ENCODE results near the gene LSP1. TPM values are rescaled to one million over a fixed set of nuclear protein-coding genes. Genes with fewer than 3 reads are reported as not detected.
A peak's percentile ranks its signal among the peaks of the same experiment; 100 is the strongest.

Gene LSP1
- total RNA-seq, 2 experiments from 2014 or later = 228 to 232 TPM

DNA sequence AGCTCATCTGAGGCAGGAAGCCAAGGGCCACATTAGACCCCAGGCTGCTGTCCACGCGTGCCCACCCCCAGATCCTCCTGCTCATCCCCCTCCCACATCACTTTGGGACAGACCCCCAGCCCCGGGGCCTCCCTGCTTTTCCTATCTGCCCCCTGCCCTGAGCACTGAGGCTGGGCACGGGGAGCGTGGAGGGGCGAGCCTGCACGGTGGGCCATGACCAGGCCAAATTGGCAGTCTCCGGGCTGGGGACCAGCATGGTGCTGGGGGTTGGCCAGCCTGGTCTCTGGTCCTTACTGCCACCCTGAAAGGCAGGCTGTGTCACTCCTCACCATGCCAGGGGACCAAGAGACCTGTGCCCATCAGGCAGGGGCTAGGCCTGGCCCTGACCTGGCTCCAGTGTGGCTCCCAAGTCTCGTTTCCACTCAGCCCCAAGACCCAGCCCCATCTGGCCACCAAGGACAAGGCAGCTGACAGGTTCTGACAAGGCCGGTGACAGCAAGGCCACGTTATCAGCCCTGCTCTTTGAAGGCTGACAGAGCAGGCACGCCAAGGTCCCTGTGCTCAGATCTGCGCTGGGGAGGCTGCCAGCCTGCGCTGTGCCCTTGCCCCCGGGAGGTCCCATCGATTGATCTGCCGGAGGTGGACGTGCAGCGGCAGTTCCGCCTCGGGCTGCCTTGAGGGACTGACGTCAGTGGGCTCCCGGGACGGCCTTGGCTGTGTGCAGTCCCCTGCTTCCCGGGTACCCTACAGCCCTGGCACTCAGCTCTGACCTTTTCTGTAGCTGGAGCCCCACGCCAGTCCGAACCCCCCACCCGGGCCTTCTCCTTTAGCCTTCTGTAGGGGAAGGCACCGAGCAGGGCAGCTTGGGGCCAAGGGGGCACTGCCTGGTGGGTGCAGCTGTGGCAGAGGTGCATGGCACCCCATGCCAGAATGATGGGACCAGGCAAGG, 10.5 kb upstream of the LSP1 start:
- TF ChIP-seq, protein P1, sequence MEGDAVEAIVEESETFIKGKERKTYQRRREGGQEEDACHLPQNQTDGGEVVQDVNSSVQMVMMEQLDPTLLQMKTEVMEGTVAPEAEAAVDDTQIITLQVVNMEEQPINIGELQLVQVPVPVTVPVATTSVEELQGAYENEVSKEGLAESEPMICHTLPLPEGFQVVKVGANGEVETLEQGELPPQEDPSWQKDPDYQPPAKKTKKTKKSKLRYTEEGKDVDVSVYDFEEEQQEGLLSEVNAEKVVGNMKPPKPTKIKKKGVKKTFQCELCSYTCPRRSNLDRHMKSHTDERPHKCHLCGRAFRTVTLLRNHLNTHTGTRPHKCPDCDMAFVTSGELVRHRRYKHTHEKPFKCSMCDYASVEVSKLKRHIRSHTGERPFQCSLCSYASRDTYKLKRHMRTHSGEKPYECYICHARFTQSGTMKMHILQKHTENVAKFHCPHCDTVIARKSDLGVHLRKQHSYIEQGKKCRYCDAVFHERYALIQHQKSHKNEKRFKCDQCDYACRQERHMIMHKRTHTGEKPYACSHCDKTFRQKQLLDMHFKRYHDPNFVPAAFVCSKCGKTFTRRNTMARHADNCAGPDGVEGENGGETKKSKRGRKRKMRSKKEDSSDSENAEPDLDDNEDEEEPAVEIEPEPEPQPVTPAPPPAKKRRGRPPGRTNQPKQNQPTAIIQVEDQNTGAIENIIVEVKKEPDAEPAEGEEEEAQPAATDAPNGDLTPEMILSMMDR (IDR thresholded peaks at IDR 0.05) = no peak
- Mint-ChIP-seq H3K9me3 (no peaks in the 10 kb centered on the region), H3K36me3 (ENCODE audit: low read depth) (no peaks in the 10 kb centered on the region), H3K4me1 (ENCODE audit: low read depth) (peaks cover 45% of the 10 kb centered on the region), H3K27me3 (no peaks in the 10 kb centered on the region), H3K27ac (no peak overlapping the region), H3K4me3 (peak overlapping the region; percentile 34)
- intact Hi-C loops (cut with DNase I, micrococcal nuclease) = no loop called here
- no peaks in the 10 kb centered on the region for H3K27me3 ChIP-seq (ENCODE audit: control insufficient read depth in 1 of 2, insufficient read depth in 2 of 2, low read length in 2 of 2)
- no peaks in the 10 kb centered on the region for H3K36me3 ChIP-seq (ENCODE audit: insufficient read depth, low read length)
- peak in 1 of 14 experiments; percentile 32 for DNase-seq
- H3K9me3 ChIP-seq (ENCODE audit: control insufficient read depth in 1 of 2, insufficient read depth in 1 of 2, low read length in 2 of 2) = no peaks in the 10 kb centered on the region
- H3K27ac ChIP-seq (ENCODE audit: low read depth in 1 of 2, low read length in 2 of 2) = no peak overlapping the region
- ChIA-PET POLR2A (interaction anchor here (1.5 to 3.3 kb wide), 3 partner anchors 8 to 40 kb away, joined by 3 to 15 read pairs (median 6); partner anchors contain the start of gene LSP1), CTCF (no interaction called here)
- H3K4me3 ChIP-seq (ENCODE audit: low read length) = no peak overlapping the region
- peaks cover 71% of the 10 kb centered on the region for H3K4me1 ChIP-seq (ENCODE audit: insufficient read depth, low read length)
- no peak for ATAC-seq (ENCODE audit: poor library complexity)

DNA sequence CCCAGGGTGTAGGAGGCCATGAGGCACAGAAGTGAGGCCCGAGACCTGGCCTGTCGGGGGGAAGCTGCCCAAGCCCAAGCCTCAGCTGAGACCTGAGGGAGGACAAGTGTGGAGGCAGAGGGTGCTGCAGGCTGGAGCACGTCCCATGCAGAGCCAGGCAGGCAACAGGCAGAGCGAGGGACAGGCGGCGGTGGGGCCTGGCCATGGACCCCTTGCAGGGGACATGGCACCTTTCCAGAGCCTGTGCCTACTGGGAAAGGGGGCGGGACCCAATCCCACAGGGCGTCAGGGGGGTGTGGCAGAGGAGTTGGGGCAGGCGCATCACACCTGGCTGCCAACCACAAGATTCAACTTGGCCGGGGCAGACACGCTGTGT, 9.8 kb upstream of the LSP1 start:
- CTCF ChIA-PET = no interaction called here
- TF ChIP-seq, protein P1 (IDR thresholded peaks at IDR 0.05) = no peak
- Histone ChIP-seq H3K36me3 (ENCODE audit: insufficient read depth, low read length) (no peaks in the 10 kb centered on the region), H3K27me3 (ENCODE audit: control insufficient read depth in 1 of 2, insufficient read depth in 2 of 2, low read length in 2 of 2) (no peaks in the 10 kb centered on the region), H3K27ac (ENCODE audit: low read depth in 1 of 2, low read length in 2 of 2) (no peak overlapping the region), H3K4me3 (ENCODE audit: low read length) (no peak overlapping the region), H3K9me3 (ENCODE audit: control insufficient read depth in 1 of 2, insufficient read depth in 1 of 2, low read length in 2 of 2) (no peaks in the 10 kb centered on the region), H3K4me1 (ENCODE audit: insufficient read depth, low read length) (peaks cover 71% of the 10 kb centered on the region)
- Mint-ChIP-seq H3K27me3 (no peaks in the 10 kb centered on the region), H3K36me3 (ENCODE audit: low read depth) (no peaks in the 10 kb centered on the region), H3K27ac (peak overlapping the region; percentile 90), H3K9me3 (no peaks in the 10 kb centered on the region), H3K4me1 (ENCODE audit: low read depth) (peaks cover 41% of the 10 kb centered on the region), H3K4me3 (peak overlapping the region; percentile 34)
- intact Hi-C loops (cut with DNase I, micrococcal nuclease) = no loop called here
- no peak for ATAC-seq (ENCODE audit: poor library complexity)
- POLR2A ChIA-PET = interaction anchor here (1.5 to 3.3 kb wide), 3 partner anchors 8 to 39 kb away, joined by 3 to 15 read pairs (median 6); partner anchors contain the start of gene LSP1
- DNase-seq = no peak

DNA sequence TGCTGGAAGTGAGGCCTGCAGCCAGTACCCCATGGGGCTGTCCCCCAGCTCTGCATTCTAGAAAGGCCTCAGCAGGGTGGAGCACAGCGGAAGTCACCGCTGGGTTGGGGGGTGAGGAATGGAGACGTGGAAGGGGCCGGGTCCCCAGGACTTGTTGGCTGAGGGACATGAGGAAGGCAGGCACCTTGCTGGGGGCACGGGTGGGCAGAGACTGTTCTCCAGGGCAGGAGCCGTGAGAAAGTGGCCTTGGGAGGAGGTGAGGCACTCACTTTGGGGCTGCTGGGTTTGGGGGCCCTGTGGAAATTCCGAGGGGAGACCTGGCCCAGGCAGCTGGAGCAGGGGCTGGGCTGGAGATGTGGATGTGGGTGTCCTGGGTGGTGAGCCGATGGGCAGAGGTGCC, 9.1 kb upstream of the LSP1 start:
- no peak for DNase-seq
- Histone ChIP-seq H3K9me3 (ENCODE audit: control insufficient read depth in 1 of 2, insufficient read depth in 1 of 2, low read length in 2 of 2) (no peaks in the 10 kb centered on the region), H3K27me3 (ENCODE audit: control insufficient read depth in 1 of 2, insufficient read depth in 2 of 2, low read length in 2 of 2) (no peaks in the 10 kb centered on the region), H3K27ac (ENCODE audit: low read depth in 1 of 2, low read length in 2 of 2) (peak overlapping the region in 1 of 2 donors; percentile 13), H3K4me3 (ENCODE audit: low read length) (peak overlapping the region; percentile 41), H3K4me1 (ENCODE audit: insufficient read depth, low read length) (peaks cover 72% of the 10 kb centered on the region), H3K36me3 (ENCODE audit: insufficient read depth, low read length) (no peaks in the 10 kb centered on the region)
- H3K4me1 Mint-ChIP-seq (ENCODE audit: low read depth) = peaks cover 47% of the 10 kb centered on the region
- no peaks in the 10 kb centered on the region for H3K36me3 Mint-ChIP-seq (ENCODE audit: low read depth)
- no peaks in the 10 kb centered on the region for H3K27me3 Mint-ChIP-seq
- intact Hi-C loops (cut with DNase I, micrococcal nuclease) = no loop called here
- H3K27ac Mint-ChIP-seq = peak overlapping the region; percentile 90
- POLR2A ChIA-PET = interaction anchor here (1.5 to 3.3 kb wide), 2 partner anchors 9 to 39 kb away, joined by 3 to 15 read pairs; partner anchors contain the start of gene LSP1
- H3K9me3 Mint-ChIP-seq = no peaks in the 10 kb centered on the region
- peak overlapping the region; percentile 74 for H3K4me3 Mint-ChIP-seq
- CTCF ChIA-PET = no interaction called here
- no peak for ATAC-seq (ENCODE audit: poor library complexity)
- TF ChIP-seq, protein P1 (IDR thresholded peaks at IDR 0.05) = no peak
